ENCODE results near the gene STEAP1. TPM values are rescaled to one million over a fixed set of nuclear protein-coding genes. Genes with fewer than 3 reads are reported as not detected.
"Not testable (repeated sequence)": the region's sequence is repeated elsewhere in the genome, so short reads cannot be mapped to it uniquely, and the experiment has no call there.

The STEAP1 gene
- 3.1 and 3.2 TPM in 2 replicates for total RNA-seq (2022)
- percentile 37 among the genes with signal in this experiment for Bru-seq, nascent RNA
- percentile 44 among the genes with signal in this experiment for BruChase-seq, experiment 1, labeled RNA remaining after a 6-hour chase
- BruChase-seq, experiment 2, labeled RNA remaining after a 2-hour chase: percentile 41 among the genes with signal in this experiment
- long read RNA-seq, transcript STEAP1-201 (5 exons, 1,313 nt): major isoform, 8 of 9 reads
- long read RNA-seq, partial matches to known transcripts: 0 of 9 reads
- long read RNA-seq, other reads (novel, unspliced or antisense): 0 of 9 reads

DNA sequence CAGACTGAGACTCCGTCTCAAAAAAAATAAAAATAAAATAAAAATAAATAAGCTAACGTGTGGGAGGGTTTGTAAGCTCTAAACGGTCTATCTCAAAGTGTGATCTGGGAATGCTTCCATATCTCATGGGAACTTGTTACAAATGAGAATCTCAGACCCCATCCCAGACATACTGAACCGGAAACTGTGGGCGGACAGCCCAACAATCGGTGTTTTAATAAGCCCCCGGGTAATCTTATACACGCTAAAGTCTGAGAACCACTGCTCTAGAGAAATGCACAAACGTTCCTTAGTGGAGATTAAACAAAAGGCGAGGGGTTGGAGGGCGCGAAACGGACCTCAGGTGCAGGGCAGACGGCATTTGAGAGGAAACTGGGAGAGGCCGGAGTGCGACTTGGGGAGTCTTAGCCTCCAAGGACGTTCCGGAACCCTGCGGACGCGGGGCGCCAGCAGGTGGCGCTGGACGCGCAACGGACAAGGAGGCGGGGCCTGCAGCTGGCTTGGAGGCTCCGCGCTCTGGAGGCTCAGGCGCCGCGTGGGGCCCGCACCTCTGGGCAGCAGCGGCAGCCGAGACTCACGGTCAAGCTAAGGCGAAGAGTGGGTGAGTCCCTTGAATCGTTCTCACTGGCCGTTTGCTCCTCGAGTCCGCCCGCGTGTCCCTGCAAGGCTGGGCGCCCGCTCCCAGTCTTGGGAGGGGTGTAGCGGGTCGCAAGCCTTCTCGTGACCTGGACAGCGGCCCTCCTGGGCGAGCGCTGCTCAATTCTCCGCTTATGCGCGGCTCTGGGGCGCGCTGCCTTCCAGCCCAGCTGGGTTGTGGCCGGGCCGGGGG lies at the start of gene STEAP1:
Gene STEAP1, plus strand, starts transcription at position 527 of the 829 bp plus-strand sequence. CDS start 5,320 bp downstream, outside the sequence.
- not testable (repeated sequence) for H3K36me3 Mint-ChIP-seq (ENCODE audit: insufficient read depth, unreplicated experiment); H3K4me1 Mint-ChIP-seq (ENCODE audit: insufficient read depth, unreplicated experiment); H3K9me3 Mint-ChIP-seq (ENCODE audit: unreplicated experiment); H3K27ac Mint-ChIP-seq (ENCODE audit: low read depth, unreplicated experiment); BruUV-seq (replicated peaks)
- intact Hi-C loops (cut with micrococcal nuclease): loop anchor here (1.0 kb wide), 3 partner anchors 57 to 144 kb away; partner anchors contain the start of gene STEAP2
- peak; percentile 90 for DNase-seq (ENCODE audit: unreplicated experiment)
- POLR2A ChIA-PET: interaction anchor here (1.2 kb wide), 1 partner anchor 57 kb away, joined by 3 read pairs; the partner anchor contains the start of gene STEAP2
- CTCF ChIA-PET: interaction anchor here (0.6 to 3.4 kb wide), 32 partner anchors 12 to 722 kb away, joined by 3 to 58 read pairs (median 4); partner anchors contain the start of gene STEAP2
- Mint-ChIP-seq H3K4me3 (ENCODE audit: unreplicated experiment) (peak within 1 kb of the TSS; percentile 75), H3K27me3 (ENCODE audit: insufficient read depth, unreplicated experiment) (peaks cover 11% of the 10 kb centered on the region)
- TF ChIP-seq, protein P1, sequence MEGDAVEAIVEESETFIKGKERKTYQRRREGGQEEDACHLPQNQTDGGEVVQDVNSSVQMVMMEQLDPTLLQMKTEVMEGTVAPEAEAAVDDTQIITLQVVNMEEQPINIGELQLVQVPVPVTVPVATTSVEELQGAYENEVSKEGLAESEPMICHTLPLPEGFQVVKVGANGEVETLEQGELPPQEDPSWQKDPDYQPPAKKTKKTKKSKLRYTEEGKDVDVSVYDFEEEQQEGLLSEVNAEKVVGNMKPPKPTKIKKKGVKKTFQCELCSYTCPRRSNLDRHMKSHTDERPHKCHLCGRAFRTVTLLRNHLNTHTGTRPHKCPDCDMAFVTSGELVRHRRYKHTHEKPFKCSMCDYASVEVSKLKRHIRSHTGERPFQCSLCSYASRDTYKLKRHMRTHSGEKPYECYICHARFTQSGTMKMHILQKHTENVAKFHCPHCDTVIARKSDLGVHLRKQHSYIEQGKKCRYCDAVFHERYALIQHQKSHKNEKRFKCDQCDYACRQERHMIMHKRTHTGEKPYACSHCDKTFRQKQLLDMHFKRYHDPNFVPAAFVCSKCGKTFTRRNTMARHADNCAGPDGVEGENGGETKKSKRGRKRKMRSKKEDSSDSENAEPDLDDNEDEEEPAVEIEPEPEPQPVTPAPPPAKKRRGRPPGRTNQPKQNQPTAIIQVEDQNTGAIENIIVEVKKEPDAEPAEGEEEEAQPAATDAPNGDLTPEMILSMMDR (IDR thresholded peaks at IDR 0.05; ENCODE audit: unreplicated experiment): peak; percentile 83

DNA sequence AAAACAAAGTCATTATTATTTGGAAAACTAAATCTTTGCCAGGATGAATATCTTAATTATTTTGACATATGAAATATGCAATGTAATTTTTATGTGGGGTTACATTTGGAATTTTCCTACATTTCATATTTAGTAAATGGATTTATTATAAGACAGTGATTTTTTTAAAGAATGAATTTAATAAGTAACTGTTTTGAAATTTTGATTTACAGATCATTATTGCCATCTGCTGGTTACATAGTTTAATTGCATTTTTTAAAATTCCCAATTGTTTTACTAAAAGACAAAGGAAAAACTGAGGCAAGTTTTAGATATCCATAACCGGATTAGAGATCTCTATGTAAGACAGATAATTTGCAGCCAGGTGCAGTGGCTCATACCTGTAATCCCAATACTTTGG lies 39.3 kb upstream of the STEAP1 start:
- H3K4me3 Mint-ChIP-seq (ENCODE audit: unreplicated experiment); H3K4me1 Mint-ChIP-seq (ENCODE audit: insufficient read depth, unreplicated experiment); H3K36me3 Mint-ChIP-seq (ENCODE audit: insufficient read depth, unreplicated experiment); H3K27ac Mint-ChIP-seq (ENCODE audit: low read depth, unreplicated experiment); DNase-seq (ENCODE audit: unreplicated experiment); POLR2A ChIA-PET; BruUV-seq (replicated peaks); H3K9me3 Mint-ChIP-seq (ENCODE audit: unreplicated experiment); CTCF ChIA-PET: not testable (repeated sequence)
- intact Hi-C loops (cut with micrococcal nuclease): loop anchor here (10.0 kb wide), 2 partner anchors 1330 to 1570 kb away; no protein-coding TSS in a partner anchor
- TF ChIP-seq, protein P1 (IDR thresholded peaks at IDR 0.05; ENCODE audit: unreplicated experiment): peak; percentile 30
- peaks cover 50% of the 10 kb centered on the region for H3K27me3 Mint-ChIP-seq (ENCODE audit: insufficient read depth, unreplicated experiment)

- POLR2A ChIA-PET; BruUV-seq (replicated peaks); H3K36me3 Mint-ChIP-seq (ENCODE audit: insufficient read depth, unreplicated experiment); H3K9me3 Mint-ChIP-seq (ENCODE audit: unreplicated experiment); H3K27ac Mint-ChIP-seq (ENCODE audit: low read depth, unreplicated experiment); DNase-seq (ENCODE audit: unreplicated experiment); H3K4me1 Mint-ChIP-seq (ENCODE audit: insufficient read depth, unreplicated experiment): not testable (repeated sequence)
- Mint-ChIP-seq H3K4me3 (ENCODE audit: unreplicated experiment) (peak overlapping the region; percentile 36), H3K27me3 (ENCODE audit: insufficient read depth, unreplicated experiment) (peaks cover 42% of the 10 kb centered on the region)
- CTCF ChIA-PET: interaction anchor here (1.1 kb wide), 1 partner anchor 1876 kb away, joined by 3 read pairs; no protein-coding TSS in a partner anchor
- intact Hi-C loops (cut with micrococcal nuclease): loop anchor here (10.0 kb wide), 2 partner anchors 1334 to 1574 kb away; no protein-coding TSS in a partner anchor
These were observed 35.6 kb upstream of the STEAP1 start for GRCh38 chr7:90118551-90119177.

DNA sequence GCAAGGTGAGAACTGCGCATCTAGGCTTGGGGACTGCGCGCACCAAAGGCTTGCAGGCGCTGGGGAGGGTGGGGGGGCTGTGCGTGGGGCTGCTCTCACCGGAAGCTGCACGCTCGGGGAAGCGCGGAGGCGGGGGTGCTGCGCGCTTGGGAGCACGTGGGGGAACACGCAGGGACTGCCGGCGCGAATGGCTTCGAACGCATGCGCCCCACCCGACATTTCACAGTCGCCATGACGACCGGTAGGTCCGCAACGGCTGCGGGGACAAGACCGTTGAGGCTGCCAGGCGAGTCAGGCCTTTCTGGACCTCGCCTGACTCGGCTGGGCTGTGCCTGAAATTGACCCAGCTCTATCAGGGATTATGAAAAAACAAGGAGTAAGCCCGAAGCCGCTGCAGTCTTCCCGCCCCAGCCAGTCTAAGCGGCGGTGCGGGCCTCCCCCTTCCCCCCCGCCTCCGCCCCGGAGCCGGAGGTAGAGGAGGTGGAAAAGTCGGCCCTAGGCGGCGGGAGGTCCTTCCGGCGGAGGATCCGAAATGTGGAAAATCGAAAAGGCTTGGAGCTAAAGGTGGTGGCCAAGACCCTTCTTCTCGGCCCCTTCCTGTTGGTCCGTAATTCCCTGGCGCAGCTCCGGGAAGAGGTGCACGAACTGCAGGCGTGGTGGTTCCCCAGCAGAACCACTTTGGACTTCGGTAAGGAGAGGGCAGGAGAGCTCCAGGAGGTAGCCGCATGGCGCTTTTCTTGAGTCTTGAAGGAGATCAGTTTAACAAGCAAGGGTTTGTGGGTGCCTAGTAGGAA lies 34.9 kb upstream of the STEAP1 start:
- TF ChIP-seq, protein P1 (IDR thresholded peaks at IDR 0.05; ENCODE audit: unreplicated experiment): no peak
- BruUV-seq (replicated peaks): no TSS peak
- peaks cover 6% of the 10 kb centered on the region for H3K4me1 Mint-ChIP-seq (ENCODE audit: insufficient read depth, unreplicated experiment)
- no peaks in the 10 kb centered on the region for H3K36me3 Mint-ChIP-seq (ENCODE audit: insufficient read depth, unreplicated experiment)
- POLR2A ChIA-PET: no interaction called here
- no peak for DNase-seq (ENCODE audit: unreplicated experiment)
- H3K27ac Mint-ChIP-seq (ENCODE audit: low read depth, unreplicated experiment): no peak overlapping the region
- CTCF ChIA-PET: interaction anchor here (0.7 to 1.1 kb wide), 2 partner anchors 180 to 1876 kb away, joined by 3 read pairs; no protein-coding TSS in a partner anchor
- intact Hi-C loops (cut with micrococcal nuclease): loop anchor here (10.0 kb wide), 2 partner anchors 1335 to 1575 kb away; no protein-coding TSS in a partner anchor
- peaks cover 45% of the 10 kb centered on the region for H3K27me3 Mint-ChIP-seq (ENCODE audit: insufficient read depth, unreplicated experiment)
- H3K4me3 Mint-ChIP-seq (ENCODE audit: unreplicated experiment): peak overlapping the region; percentile 36
- H3K9me3 Mint-ChIP-seq (ENCODE audit: unreplicated experiment): no peaks in the 10 kb centered on the region

DNA sequence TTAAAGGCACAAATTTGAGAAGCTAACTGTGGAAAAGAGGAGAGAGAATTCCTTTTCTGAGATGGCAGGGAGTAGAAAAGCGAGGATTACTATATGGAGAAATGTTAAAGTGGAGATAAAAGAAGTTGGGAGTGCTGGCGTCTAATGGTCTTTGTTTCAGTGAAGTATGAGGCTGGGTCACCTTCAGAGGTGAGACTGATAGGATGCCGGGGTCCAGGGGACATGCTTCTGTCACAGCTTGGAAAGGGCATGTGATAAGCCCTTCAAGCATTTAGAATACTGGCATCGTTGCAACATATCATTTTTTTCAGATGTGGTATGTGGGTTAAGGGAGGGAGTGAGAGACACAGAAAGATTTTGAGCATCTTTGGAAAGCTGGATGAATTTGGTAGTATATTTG lies 34.1 kb upstream of the STEAP1 start:
- H3K4me3 Mint-ChIP-seq (ENCODE audit: unreplicated experiment); CTCF ChIA-PET; H3K36me3 Mint-ChIP-seq (ENCODE audit: insufficient read depth, unreplicated experiment); H3K27ac Mint-ChIP-seq (ENCODE audit: low read depth, unreplicated experiment); intact Hi-C loops (cut with micrococcal nuclease); BruUV-seq (replicated peaks); DNase-seq (ENCODE audit: unreplicated experiment); POLR2A ChIA-PET; H3K9me3 Mint-ChIP-seq (ENCODE audit: unreplicated experiment); H3K4me1 Mint-ChIP-seq (ENCODE audit: insufficient read depth, unreplicated experiment): not testable (repeated sequence)
- peaks cover 45% of the 10 kb centered on the region for H3K27me3 Mint-ChIP-seq (ENCODE audit: insufficient read depth, unreplicated experiment)

- H3K9me3 Mint-ChIP-seq (ENCODE audit: unreplicated experiment); POLR2A ChIA-PET; H3K27ac Mint-ChIP-seq (ENCODE audit: low read depth, unreplicated experiment); intact Hi-C loops (cut with micrococcal nuclease); BruUV-seq (replicated peaks); H3K4me1 Mint-ChIP-seq (ENCODE audit: insufficient read depth, unreplicated experiment); CTCF ChIA-PET; DNase-seq (ENCODE audit: unreplicated experiment); H3K36me3 Mint-ChIP-seq (ENCODE audit: insufficient read depth, unreplicated experiment); H3K4me3 Mint-ChIP-seq (ENCODE audit: unreplicated experiment): not testable (repeated sequence)
- H3K27me3 Mint-ChIP-seq (ENCODE audit: insufficient read depth, unreplicated experiment): peaks cover 37% of the 10 kb centered on the region
These were observed 22.5 kb upstream of the STEAP1 start for GRCh38 chr7:90131746-90132145.

Data from MCF 10A (cell line).